Measurements from ENCODE around the gene LHX3. TPM values are rescaled to one million over a fixed set of nuclear protein-coding genes. Genes with fewer than 3 reads are reported as not detected.

Gene LHX3
- total RNA-seq, 2 experiments from 2014 or later = 0.11 to 0.16 TPM

DNA sequence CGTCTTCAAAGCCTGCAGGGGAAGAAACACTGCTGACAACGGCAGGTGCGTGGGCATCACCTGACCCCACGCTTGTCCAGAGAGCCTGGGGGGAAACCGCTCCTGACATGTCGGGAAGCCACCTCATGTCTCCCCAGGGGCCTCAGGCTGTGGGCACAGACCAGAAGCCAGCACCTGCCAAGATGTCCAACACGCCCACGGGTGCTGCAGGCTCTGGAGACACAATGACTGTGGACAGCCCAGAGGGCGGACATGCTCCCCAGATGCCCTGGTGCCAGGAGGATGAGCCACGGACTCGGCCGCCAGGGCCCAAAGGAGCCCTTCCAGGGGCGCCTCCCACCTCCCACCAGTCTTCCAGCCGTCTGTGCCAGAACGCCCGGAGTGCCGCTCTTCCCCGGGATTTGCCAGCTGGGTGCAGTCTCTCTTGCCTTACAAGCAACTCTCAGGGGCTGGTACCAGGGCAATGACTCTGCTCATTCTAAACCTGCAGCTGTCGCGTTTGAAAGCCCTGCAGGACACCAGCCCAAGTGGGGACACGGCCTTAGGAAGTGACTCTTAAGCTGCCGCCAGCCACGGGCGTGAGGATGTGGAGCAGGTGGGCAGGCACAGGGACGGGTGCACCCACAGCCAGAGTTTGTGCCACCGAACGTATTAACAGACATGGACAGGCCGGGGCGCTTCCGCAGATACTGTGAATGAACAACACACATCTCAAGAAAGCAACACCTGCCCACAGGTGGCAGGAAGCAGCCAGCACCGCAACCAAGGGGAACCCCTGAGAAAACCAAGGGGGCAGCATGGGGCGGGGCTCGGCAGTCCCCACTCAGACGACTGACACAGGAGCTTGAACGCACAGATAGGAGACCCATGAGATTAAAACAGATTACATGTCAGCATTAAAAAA, 6.8 kb upstream of the LHX3 start:
- Mint-ChIP-seq H3K27ac (no peak overlapping the region), H3K4me3 (no peak overlapping the region), H3K27me3 (no peaks in the 10 kb centered on the region), H3K36me3 (ENCODE audit: low read depth) (peaks cover 75% of the 10 kb centered on the region), H3K4me1 (ENCODE audit: low read depth) (no peaks in the 10 kb centered on the region), H3K9me3 (no peaks in the 10 kb centered on the region)
- peaks cover 0 to 15% of the 10 kb centered on the region in 2 experiments for H3K9me3 ChIP-seq (ENCODE audit: control insufficient read depth in 1 of 2, insufficient read depth in 1 of 2, low read length in 2 of 2)
- CTCF ChIA-PET = no interaction called here
- H3K4me3 ChIP-seq (ENCODE audit: low read length) = no peak overlapping the region
- H3K27ac ChIP-seq (ENCODE audit: low read depth in 1 of 2, low read length in 2 of 2) = no peak overlapping the region
- ATAC-seq (ENCODE audit: poor library complexity) = no peak
- no peak for DNase-seq
- no peaks in the 10 kb centered on the region for H3K27me3 ChIP-seq (ENCODE audit: control insufficient read depth in 1 of 2, insufficient read depth in 2 of 2, low read length in 2 of 2)
- TF ChIP-seq, protein P1, sequence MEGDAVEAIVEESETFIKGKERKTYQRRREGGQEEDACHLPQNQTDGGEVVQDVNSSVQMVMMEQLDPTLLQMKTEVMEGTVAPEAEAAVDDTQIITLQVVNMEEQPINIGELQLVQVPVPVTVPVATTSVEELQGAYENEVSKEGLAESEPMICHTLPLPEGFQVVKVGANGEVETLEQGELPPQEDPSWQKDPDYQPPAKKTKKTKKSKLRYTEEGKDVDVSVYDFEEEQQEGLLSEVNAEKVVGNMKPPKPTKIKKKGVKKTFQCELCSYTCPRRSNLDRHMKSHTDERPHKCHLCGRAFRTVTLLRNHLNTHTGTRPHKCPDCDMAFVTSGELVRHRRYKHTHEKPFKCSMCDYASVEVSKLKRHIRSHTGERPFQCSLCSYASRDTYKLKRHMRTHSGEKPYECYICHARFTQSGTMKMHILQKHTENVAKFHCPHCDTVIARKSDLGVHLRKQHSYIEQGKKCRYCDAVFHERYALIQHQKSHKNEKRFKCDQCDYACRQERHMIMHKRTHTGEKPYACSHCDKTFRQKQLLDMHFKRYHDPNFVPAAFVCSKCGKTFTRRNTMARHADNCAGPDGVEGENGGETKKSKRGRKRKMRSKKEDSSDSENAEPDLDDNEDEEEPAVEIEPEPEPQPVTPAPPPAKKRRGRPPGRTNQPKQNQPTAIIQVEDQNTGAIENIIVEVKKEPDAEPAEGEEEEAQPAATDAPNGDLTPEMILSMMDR (IDR thresholded peaks at IDR 0.05) = no peak
- H3K4me1 ChIP-seq (ENCODE audit: insufficient read depth, low read length) = no peaks in the 10 kb centered on the region
- POLR2A ChIA-PET = no interaction called here
- peaks cover 65% of the 10 kb centered on the region for H3K36me3 ChIP-seq (ENCODE audit: insufficient read depth, low read length)
- intact Hi-C loops (cut with DNase I, micrococcal nuclease) = no loop called here

DNA sequence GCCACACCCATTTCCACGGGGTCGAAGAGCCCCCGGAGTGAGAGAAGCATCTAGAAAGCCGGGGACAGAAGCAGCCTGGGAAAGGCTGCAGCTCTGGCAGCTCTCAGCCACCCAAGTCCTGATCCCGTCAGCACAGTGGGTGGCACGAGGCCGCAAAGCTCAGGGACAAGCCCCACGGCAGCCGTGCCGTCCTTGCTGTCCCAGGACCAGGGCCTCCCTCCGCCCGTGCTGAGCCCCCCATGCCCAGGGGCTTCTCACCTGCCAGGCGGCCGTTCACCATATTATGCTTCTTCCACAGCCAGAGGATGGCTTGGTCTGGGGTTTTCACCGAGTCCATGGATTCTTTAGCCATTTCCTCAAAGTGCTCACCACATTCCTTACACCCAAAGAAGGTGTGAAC, 6.1 kb upstream of the LHX3 start:
- DNase-seq (no peak), ATAC-seq (ENCODE audit: poor library complexity) (no peak)
- no peaks in the 10 kb centered on the region for H3K4me1 Mint-ChIP-seq (ENCODE audit: low read depth)
- intact Hi-C loops (cut with DNase I, micrococcal nuclease) = no loop called here
- ChIA-PET CTCF (no interaction called here), POLR2A (no interaction called here)
- peaks cover 59% of the 10 kb centered on the region for H3K36me3 ChIP-seq (ENCODE audit: insufficient read depth, low read length)
- H3K27ac ChIP-seq (ENCODE audit: low read depth in 1 of 2, low read length in 2 of 2) = no peak overlapping the region
- TF ChIP-seq, protein P1 (IDR thresholded peaks at IDR 0.05) = no peak
- H3K27me3 Mint-ChIP-seq = peaks cover 2% of the 10 kb centered on the region
- peaks cover 0 to 15% of the 10 kb centered on the region in 2 experiments for H3K9me3 ChIP-seq (ENCODE audit: control insufficient read depth in 1 of 2, insufficient read depth in 1 of 2, low read length in 2 of 2)
- H3K4me1 ChIP-seq (ENCODE audit: insufficient read depth, low read length) = no peaks in the 10 kb centered on the region
- H3K27ac Mint-ChIP-seq = no peak overlapping the region
- no peak overlapping the region for H3K4me3 ChIP-seq (ENCODE audit: low read length)
- no peak overlapping the region for H3K4me3 Mint-ChIP-seq
- H3K27me3 ChIP-seq (ENCODE audit: control insufficient read depth in 1 of 2, insufficient read depth in 2 of 2, low read length in 2 of 2) = no peaks in the 10 kb centered on the region
- H3K9me3 Mint-ChIP-seq = no peaks in the 10 kb centered on the region
- peaks cover 73% of the 10 kb centered on the region for H3K36me3 Mint-ChIP-seq (ENCODE audit: low read depth)

DNA sequence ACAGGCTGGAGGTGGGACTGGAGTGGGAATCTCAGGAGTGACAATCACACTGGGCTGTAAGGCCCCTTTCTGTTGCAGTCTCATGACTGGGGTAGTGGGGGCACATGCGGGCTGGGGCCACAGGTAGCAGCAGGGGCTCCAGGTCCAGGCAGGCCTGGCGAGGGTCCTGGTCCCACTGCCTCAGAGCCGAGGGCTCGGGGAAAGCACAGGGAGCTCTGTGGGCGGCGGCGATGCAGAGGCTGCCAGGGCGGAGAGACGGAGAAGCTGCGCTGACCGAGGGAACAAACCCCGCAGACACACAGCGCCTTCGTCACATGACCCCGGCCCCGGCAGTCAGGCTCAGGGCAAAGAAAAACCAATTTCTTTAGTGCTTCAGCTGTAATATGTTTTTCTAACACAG, 5.3 kb upstream of the LHX3 start:
- H3K9me3 ChIP-seq (ENCODE audit: control insufficient read depth in 1 of 2, insufficient read depth in 1 of 2, low read length in 2 of 2) = peaks cover 0 to 20% of the 10 kb centered on the region in 2 experiments
- H3K4me1 ChIP-seq (ENCODE audit: insufficient read depth, low read length) = no peaks in the 10 kb centered on the region
- Mint-ChIP-seq H3K9me3 (no peaks in the 10 kb centered on the region), H3K36me3 (ENCODE audit: low read depth) (peaks cover 66% of the 10 kb centered on the region), H3K4me3 (no peak overlapping the region), H3K27me3 (peaks cover 4% of the 10 kb centered on the region), H3K4me1 (ENCODE audit: low read depth) (no peaks in the 10 kb centered on the region), H3K27ac (no peak overlapping the region)
- peaks cover 52% of the 10 kb centered on the region for H3K36me3 ChIP-seq (ENCODE audit: insufficient read depth, low read length)
- H3K27me3 ChIP-seq (ENCODE audit: control insufficient read depth in 1 of 2, insufficient read depth in 2 of 2, low read length in 2 of 2) = no peaks in the 10 kb centered on the region
- TF ChIP-seq, protein P1 (IDR thresholded peaks at IDR 0.05) = no peak
- intact Hi-C loops (cut with DNase I, micrococcal nuclease) = no loop called here
- CTCF ChIA-PET = no interaction called here
- POLR2A ChIA-PET = no interaction called here
- H3K4me3 ChIP-seq (ENCODE audit: low read length) = no peak overlapping the region
- no peak for DNase-seq
- ATAC-seq (ENCODE audit: poor library complexity) = no peak
- no peak overlapping the region for H3K27ac ChIP-seq (ENCODE audit: low read depth in 1 of 2, low read length in 2 of 2)
